Small intestine (tissue), 7 donors: Measurements from ENCODE around the gene AR. TPM values are rescaled to one million over a fixed set of nuclear protein-coding genes. Genes with fewer than 3 reads are reported as not detected.

Experiments used
- DNase-seq, 2 donors: peaks; one replicate each; pipeline versions ENCODE4 v3.0.0 to v3.0.0-alpha.2; 2013
- FAIRE-seq: peaks from 2 replicates; lab custom pipeline; 2012; peaks lifted over from hg19 to GRCh38; lab: Jason Lieb, UNC
- H3K27ac ChIP-seq, 3 donors: one replicate each; pipeline ENCODE4 v1.5.1; 2013; ENCODE audit warnings: low read length in 2 of 3, mild to moderate bottlenecking in 2 of 3, control low read depth in 1 of 3, inconsistent platforms in 1 of 3, low read depth in 1 of 3, moderate library complexity in 1 of 3
- H3K27me3 ChIP-seq, 3 donors: one replicate each; pipeline ENCODE4 v1.6.1; 2013; ENCODE audit warnings: low read length in 3 of 3, inconsistent platforms in 1 of 3; ENCODE audit not compliant: control insufficient read depth in 3 of 3, insufficient read depth in 3 of 3
- H3K36me3 ChIP-seq, 3 donors: one replicate each; pipeline ENCODE4 v1.6.1; 2013; ENCODE audit warnings: low read length in 3 of 3, inconsistent platforms in 1 of 3, low read depth in 1 of 3, mild to moderate bottlenecking in 1 of 3, moderate library complexity in 1 of 3; ENCODE audit not compliant: control insufficient read depth in 3 of 3, insufficient read depth in 2 of 3
- H3K4me1 ChIP-seq, 3 donors: one replicate each; pipeline ENCODE4 v1.6.1; 2013; ENCODE audit warnings: low read length in 2 of 3, inconsistent platforms in 1 of 3, low read depth in 1 of 3, mild to moderate bottlenecking in 1 of 3, moderate library complexity in 1 of 3; ENCODE audit not compliant: control insufficient read depth in 3 of 3, insufficient read depth in 2 of 3
- H3K4me3 ChIP-seq, 3 donors: one replicate each; pipeline ENCODE4 v1.5.1; 2013; ENCODE audit warnings: low read length in 3 of 3, control low read depth in 1 of 3, inconsistent platforms in 1 of 3, low read depth in 1 of 3, mild to moderate bottlenecking in 1 of 3, moderate library complexity in 1 of 3
- H3K9me3 ChIP-seq, 2 donors: one replicate each; pipeline ENCODE4 v1.6.1; 2013; ENCODE audit warnings: low read depth in 1 of 2, low read length in 1 of 2; ENCODE audit not compliant: control insufficient read depth in 2 of 2, insufficient read depth in 1 of 2
- WGBS, 3 donors: extraction: QIAGEN DNeasy Blood & Tissue Kit; methylation state at CpG; one replicate each; pipeline ENCODE4 v1.1.7; 2013; 5-methylcytosine and 5-hydroxymethylcytosine counted together
- polyA plus RNA-seq, 4 donors: library from polyadenylated mRNA; stranded (reverse) in 3 of 4; unstranded in 1 of 4; fragments of 200-250 nt in 3 of 4; fragments of 120-200 nt in 1 of 4; gene quantifications; one replicate each; pipeline versions ENCODE4 v1.2.1 to v1.2.3, GENCODE V29; 2013
- donor health status: healthy with polysubstance abuse.
- donor health status: control.
- donor health status: control.
- donor health status: Bipolar disorder and iron deficiency.
- donor health status: healthy.

The AR gene
- polyA plus RNA-seq, 4 donors = 0.62 to 0.66 TPM; not detected in 2

- Histone ChIP-seq H3K9me3 (no peaks in the 10 kb centered on the region), H3K4me3 (no peak overlapping the region), H3K27ac (no peak overlapping the region), H3K27me3 (no peaks in the 10 kb centered on the region), H3K4me1 (no peaks in the 10 kb centered on the region), H3K36me3 (no peaks in the 10 kb centered on the region)
- 74 to 86% (median 84%) methylated on average over 1 of the region's 1 CpG for WGBS, 3 donors
- no peak for FAIRE-seq
- no peak for DNase-seq
These were observed 39.4 kb downstream of the AR start for GRCh38 chrX:67583171-67583570.

GRCh38 chrX:67585401-67585800 lies 41.6 kb downstream of the AR start:
- no peak overlapping the region for H3K4me3 ChIP-seq
- no peak overlapping the region for H3K27ac ChIP-seq
- 52 to 74% (median 64%) methylated on average over 3 of the region's 3 CpGs for WGBS, 3 donors
- no peak for FAIRE-seq
- DNase-seq = no peak
- H3K4me1 ChIP-seq = no peaks in the 10 kb centered on the region
- no peaks in the 10 kb centered on the region for H3K36me3 ChIP-seq
- H3K27me3 ChIP-seq = no peaks in the 10 kb centered on the region
- H3K9me3 ChIP-seq = no peaks in the 10 kb centered on the region

- no peaks in the 10 kb centered on the region for H3K27me3 ChIP-seq
These were observed 44.3 kb downstream of the AR start for GRCh38 chrX:67587946-67588624.

GRCh38 chrX:67596839-67597790 lies 53.3 kb downstream of the AR start:
- Histone ChIP-seq H3K27me3 (no peaks in the 10 kb centered on the region), H3K9me3 (no peaks in the 10 kb centered on the region), H3K36me3 (no peaks in the 10 kb centered on the region), H3K4me3 (no peak overlapping the region), H3K27ac (no peak overlapping the region), H3K4me1 (no peaks in the 10 kb centered on the region)
- no peak for FAIRE-seq
- DNase-seq = no peak
- WGBS, 3 donors = 18 to 42% (median 25%) methylated on average over 3 of the region's 3 CpGs

More at GRCh38 chrX:67587946-67588624, 44.3 kb downstream of the AR start:
- 86 to 94% (median 88%) methylated on average over 3 of the region's 3 CpGs for WGBS, 3 donors
- no peak overlapping the region for H3K27ac ChIP-seq
- FAIRE-seq (no peak), DNase-seq (no peak)
- no peaks in the 10 kb centered on the region for H3K9me3 ChIP-seq
- H3K4me1 ChIP-seq = no peaks in the 10 kb centered on the region
- no peak overlapping the region for H3K4me3 ChIP-seq
- H3K36me3 ChIP-seq = no peaks in the 10 kb centered on the region

GRCh38 chrX:67599532-67599931 lies 55.7 kb downstream of the AR start:
- FAIRE-seq (no peak), DNase-seq (no peak)
- Histone ChIP-seq H3K4me3 (no peak overlapping the region), H3K27me3 (no peaks in the 10 kb centered on the region), H3K4me1 (no peaks in the 10 kb centered on the region), H3K27ac (no peak overlapping the region), H3K9me3 (no peaks in the 10 kb centered on the region), H3K36me3 (no peaks in the 10 kb centered on the region)
- WGBS, 3 donors = 74 to 93% (median 92%) methylated on average over 3 of the region's 3 CpGs

GRCh38 chrX:67601771-67602170 lies 58.0 kb downstream of the AR start:
- DNase-seq (no peak), FAIRE-seq (no peak)
- no peaks in the 10 kb centered on the region for H3K4me1 ChIP-seq
- H3K9me3 ChIP-seq = no peaks in the 10 kb centered on the region
- H3K27me3 ChIP-seq = no peaks in the 10 kb centered on the region
- no peak overlapping the region for H3K27ac ChIP-seq
- H3K4me3 ChIP-seq = no peak overlapping the region
- WGBS, 3 donors = 59 to 63% (median 61%) methylated on average over 1 of the region's 1 CpG
- H3K36me3 ChIP-seq = no peaks in the 10 kb centered on the region

GRCh38 chrX:67604979-67605703 lies 61.3 kb downstream of the AR start:
- Histone ChIP-seq H3K9me3 (no peaks in the 10 kb centered on the region), H3K4me3 (no peak overlapping the region), H3K27me3 (no peaks in the 10 kb centered on the region), H3K36me3 (no peaks in the 10 kb centered on the region), H3K4me1 (no peaks in the 10 kb centered on the region), H3K27ac (no peak overlapping the region)
- DNase-seq (no peak), FAIRE-seq (no peak)
- 74 to 84% (median 83%) methylated on average over 3 of the region's 3 CpGs for WGBS, 3 donors

- Histone ChIP-seq H3K4me1 (no peaks in the 10 kb centered on the region), H3K27ac (no peak overlapping the region), H3K4me3 (no peak overlapping the region), H3K9me3 (no peaks in the 10 kb centered on the region), H3K27me3 (no peaks in the 10 kb centered on the region), H3K36me3 (no peaks in the 10 kb centered on the region)
- FAIRE-seq (no peak), DNase-seq (no peak)
- WGBS, 3 donors = 89 to 100% (median 96%) methylated on average over 1 of the region's 1 CpG
These were observed 63.6 kb downstream of the AR start for GRCh38 chrX:67607466-67607865.
